Stimulated activated CD4-positive, alpha-beta T cell treated with anti-CD3 and anti-CD28 coated beads, Interleukin-12 subunit alpha, Interleukin-12 subunit beta, amount 100 ng/mL, for 24 hours (primary cell): ENCODE measurements around the gene RAD52.
"Not testable (repeated sequence)": the region's sequence is repeated elsewhere in the genome, so short reads cannot be mapped to it uniquely, and the experiment has no call there.

Source experiments
- DNase-seq, 2 experiments: peaks; one replicate each; pipeline ENCODE4 v3.0.0-alpha.2; 2020; ENCODE audit warnings: low read depth in 2 of 2

The RAD52 gene

DNA sequence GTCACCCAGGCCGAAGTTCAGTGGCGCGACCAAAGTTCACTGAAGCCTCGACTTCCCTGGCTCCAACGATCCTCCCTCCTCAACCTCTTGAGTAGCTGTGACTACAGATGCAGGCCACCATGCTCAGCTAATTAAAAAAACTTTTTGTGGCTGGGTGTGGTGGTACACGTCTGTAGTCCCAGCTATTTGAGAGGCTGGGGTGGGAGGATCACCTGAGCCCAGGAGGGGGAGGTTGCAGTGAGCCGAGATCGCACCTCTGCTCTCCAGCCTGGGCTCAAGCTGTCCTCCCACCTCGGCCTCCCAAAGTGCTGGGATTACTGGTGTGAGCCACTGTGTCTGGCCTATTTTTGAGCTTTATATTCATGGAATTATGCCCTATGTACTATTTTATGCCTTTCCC, 18.1 kb upstream of the RAD52 start:
- DNase-seq: no peak

- no peak for DNase-seq
Measured at GRCh38 chr12:966724-967123, 17.2 kb upstream of the RAD52 start.

DNA sequence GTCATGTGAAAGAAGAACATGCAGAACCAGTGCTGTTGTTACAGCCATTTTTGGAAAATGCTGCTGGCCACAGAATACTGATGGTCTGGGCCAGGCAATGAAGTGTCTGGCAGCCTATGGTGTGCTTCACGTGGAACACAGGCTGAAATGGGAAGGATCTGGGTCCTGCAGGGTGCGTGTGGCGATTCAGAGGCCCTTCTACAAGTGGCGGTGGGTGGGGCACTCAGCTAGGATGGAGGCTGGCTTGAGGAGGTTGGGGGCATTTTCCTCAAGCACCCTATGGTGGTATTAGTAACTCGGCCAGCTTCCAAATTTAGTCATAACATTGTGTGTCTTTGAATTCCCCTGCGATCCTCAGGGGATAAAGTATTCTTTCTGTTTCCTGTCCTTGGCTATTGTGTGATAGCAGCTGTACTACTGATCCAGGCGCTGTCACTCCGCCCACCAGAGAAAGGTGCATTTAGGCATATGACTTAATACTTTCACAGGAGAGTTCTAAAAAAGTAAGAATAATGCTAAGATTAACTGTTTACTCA, 9.2 kb upstream of the RAD52 start:
- DNase-seq: no peak

DNA sequence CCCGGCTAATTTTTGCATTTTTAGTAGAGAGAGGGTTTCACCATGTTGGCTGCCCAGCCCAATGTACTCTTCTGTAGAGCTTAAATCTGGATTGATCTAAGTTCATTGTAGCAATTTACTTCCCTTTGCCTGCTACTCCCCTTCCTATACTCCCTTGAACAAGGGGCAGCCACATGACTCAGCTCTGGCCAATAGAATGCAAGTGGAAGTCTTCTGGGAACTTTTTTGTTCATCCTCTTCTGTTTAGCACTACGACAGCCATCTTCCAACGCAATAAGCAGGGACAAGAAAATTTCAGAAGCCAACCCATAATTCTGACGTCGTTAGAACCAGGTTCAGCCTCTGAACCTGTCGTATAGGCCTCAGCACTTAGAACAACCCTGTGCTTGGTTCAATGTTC, 6.4 kb upstream of the RAD52 start:
- DNase-seq: no peak

GRCh38 chr12:954741-955140, 5.2 kb upstream of the RAD52 start:
- DNase-seq: no peak

DNA sequence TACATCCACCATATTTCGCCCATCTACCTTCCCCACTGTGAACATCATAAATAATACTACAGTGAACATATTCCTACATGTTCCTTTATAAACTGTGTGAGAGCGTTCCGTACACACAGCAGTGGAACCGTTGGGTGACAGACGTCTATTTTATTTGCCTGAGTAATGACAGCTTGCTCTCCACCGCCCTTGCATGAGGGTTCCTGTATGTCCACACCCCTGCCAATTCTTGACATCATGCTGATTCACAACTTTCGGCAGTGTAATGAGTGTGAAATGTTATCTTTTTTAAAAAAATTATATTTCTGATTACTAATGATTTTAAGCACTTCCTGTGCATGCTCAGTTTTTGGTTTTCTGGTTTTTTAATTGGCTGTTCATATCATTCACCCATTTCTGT, 4.3 kb upstream of the RAD52 start:
- no peak for DNase-seq

- DNase-seq: no peak
Measured at GRCh38 chr12:951176-951575, 1.7 kb upstream of the RAD52 start.

- no peak for DNase-seq
Measured at GRCh38 chr12:948238-948637, 1.3 kb downstream of the RAD52 start.

GRCh38 chr12:946631-947030, 2.9 kb downstream of the RAD52 start:
- DNase-seq: no peak

- no peak for DNase-seq
Measured at GRCh38 chr12:946212-946611, 3.3 kb downstream of the RAD52 start.

- no peak for DNase-seq
Measured at GRCh38 chr12:944211-944610, 5.3 kb downstream of the RAD52 start.

DNA sequence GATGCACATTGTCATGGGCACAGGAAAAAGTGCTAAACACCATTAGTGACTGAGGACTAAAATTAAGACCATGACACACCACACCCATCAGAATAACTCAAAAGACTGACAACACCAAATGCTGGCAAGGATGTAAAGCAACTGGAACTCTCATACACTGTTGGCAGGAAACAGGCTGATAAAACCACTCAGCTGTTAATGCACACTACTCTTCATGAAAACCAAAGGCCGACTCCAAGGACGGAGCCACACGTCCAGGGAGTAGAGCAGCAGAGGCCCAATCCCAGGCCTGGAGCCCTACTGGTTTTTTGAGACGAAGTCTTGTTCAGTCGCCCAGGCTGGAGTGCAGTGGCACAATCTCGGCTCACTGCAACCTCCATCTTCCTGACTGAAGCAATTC, 6.4 kb downstream of the RAD52 start:
- no peak for DNase-seq

DNA sequence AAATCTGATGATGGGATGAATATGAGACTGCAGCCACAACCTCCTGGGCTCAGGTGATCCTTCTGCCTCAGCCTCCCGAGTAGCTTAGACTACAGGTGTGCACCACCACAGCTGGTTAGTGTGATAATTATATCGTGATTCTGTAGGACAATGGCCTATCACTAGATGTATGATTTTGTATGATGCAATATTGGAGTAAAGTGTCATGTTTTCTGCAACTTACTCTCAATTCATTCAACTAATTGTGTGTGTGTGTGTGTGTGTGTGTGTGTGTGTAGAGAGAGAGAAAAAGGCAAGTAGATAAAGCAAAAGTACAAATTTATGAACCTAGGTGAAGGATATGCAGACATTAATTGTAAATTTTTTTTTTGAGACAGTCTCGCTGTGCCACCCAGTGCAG, 10.7 kb downstream of the RAD52 start:
- DNase-seq: no peak

DNA sequence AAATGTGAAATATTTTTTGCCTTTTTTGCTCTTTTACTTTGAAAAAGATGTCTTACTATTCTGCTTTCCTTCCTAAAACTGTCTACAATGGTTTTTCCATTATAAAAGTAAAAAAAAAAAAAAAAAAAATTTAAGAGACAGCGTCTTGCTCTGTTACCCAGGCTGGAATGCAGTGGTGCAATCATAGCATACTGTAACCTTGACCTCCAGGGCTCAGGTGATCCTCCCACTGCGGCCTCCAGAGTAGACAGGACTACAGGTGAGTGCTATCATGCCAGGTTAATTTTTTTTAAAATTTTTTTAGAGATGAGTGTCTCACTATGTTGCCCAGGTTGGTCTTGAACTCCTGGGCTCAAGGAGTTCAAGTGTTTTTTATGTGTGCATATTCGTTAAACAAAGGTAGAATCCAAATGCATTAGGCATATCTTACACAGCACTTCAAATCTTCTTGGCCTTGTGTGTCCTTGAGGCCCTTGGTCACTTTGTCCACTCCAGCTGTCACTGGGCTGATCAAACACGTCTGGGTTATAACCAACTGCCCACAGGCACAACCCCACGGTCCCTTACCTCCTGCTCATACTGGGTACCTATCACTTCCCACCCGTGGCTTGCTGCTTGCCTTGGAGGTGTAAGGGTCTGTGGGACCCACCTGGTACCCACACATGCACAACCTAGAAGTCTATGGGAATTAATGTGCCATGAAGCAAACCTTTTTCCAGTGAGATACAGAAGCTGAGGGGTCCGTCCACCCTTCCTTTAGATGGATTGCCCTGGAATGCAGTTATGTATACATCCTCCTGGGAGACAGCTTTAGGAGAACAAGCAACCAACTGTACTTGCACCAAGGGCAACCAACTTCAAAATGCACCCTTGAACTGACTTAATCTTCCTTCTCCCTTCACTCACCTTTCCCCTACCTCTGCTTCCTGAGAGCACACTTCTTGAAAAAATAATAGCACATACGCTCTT, 12.8 kb downstream of the RAD52 start:
- DNase-seq: no peak

- DNase-seq: not testable (repeated sequence)
Measured at GRCh38 chr12:935891-936290, 13.6 kb downstream of the RAD52 start.

DNA sequence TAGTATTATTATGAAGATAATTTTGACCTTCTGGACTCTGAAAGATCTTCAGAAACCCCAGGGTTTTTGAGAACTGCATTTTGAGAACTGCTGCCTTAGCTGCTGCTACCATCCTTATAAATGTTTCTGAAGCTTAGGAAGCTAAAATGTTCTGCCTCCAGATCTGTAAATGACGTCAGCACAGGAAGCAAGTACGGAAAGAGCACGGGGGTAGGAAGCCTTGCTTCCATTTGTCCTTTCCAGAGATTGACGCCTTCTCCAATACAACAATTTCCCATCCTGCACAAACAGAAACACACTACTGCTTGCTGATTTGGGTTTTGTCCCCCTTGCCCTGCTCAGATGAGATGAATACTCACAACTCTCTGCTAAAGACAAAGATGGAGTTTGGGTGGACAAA, 17.9 kb downstream of the RAD52 start:
- DNase-seq: no peak

- no peak for DNase-seq
Measured at GRCh38 chr12:931060-931459, 18.4 kb downstream of the RAD52 start.

DNA sequence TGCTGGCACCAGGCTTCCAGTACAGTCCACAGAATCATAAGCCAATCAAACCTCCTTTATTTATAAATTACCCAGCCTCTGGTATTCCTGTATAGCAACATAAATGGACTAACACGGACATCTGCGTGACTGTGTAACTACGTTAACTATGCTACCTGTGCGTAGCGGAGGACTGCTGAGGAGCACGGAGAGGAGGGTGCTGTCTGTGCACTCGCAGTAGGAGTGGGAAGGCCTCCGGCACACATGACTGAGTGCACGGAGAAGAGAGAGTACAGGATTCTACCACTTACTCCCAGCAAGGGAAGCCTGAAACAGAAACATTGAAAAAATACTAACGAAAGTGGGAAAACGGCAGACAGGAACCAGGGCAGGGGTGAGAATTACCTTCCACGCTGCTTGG, 22.9 kb downstream of the RAD52 start:
- DNase-seq: no peak

DNA sequence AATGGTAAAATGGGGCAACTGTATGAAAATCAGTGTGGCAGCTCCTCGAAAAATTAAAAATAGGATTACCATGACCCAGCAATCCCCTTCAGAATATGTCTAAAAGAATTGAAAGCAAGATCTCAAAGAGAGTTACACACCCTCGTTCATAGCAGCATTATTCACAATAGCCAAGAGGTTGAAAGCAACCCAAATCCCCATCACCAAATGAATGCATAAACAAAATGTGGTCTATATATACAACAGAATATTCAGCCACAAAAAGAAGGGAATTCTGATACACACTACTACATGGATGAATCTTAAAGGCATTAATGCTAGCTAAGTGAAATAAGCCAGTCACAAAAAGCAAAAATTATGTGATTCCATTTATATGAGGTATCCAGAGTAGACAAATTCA, 27.2 kb downstream of the RAD52 start:
- DNase-seq: no peak

DNA sequence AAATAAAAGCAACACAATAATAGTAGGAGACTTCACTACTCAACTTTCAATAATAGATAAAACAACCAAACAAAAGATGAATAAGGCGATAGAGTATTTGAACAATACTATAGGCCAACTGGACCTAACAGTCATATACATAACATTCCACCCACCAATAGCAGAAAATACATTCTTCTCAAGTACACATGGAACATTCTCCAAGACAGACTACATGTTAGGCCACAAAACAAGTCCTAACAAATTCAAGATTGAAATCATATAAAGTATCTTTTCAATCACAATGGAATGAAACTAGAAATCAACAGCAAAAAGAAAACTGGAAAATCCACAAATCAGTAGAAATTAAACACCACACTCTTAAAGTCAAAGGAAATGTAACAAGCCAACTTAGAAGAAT, 28.8 kb downstream of the RAD52 start:
- DNase-seq: no peak

DNA sequence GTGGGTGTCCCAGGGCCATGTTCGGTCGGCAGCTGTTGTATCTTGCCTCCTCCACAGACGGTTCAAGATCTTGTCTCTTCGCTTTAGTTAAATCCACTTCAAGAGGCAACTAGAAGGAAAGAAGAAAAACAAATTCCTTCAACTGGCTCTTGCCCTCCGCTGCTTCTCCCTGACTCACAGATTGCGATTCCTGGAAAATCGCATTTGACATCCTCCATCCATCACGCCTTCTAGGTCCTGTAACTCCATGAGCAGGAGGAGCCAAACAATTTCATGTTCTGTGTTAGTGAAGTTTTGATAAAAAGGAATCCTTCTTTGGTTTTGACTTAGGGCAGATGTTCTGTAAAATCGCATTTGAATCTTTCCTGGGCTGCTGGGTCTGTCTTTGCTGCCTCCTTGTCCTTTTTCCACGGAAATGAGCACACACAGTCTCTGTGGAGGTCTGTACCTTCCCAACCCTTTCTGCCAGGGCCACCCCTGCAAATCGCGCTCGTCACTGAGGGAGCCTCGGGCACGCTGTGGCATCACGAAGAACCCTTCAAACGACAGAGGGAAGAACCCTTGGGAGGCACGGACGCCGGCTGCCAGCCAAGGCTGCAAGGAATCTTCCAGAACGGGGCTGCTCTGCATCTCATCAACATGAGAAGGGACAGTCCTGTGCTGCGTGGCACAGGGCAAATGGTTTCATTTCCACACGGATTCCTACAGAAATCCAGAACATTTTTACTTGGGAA, 32.6 kb downstream of the RAD52 start:
- DNase-seq: no peak

GRCh38 chr12:916240-916639, 33.3 kb downstream of the RAD52 start:
- no peak for DNase-seq

- DNase-seq: no peak
Measured at GRCh38 chr12:915090-915489, 34.4 kb downstream of the RAD52 start.
